OCI-LY1 (cell line): ENCODE data around the gene ITPK1.

Experiments used
- CTCF ChIP-seq: fragments of 200-600 bp; sonication (generic), shearing (Covaris generic); IDR thresholded peaks from 2 replicates; pipeline ENCODE4 v1.5.1; 2017; ENCODE audit warnings: mild to moderate bottlenecking, antibody characterized with exemption, low read length, moderate library complexity, mixed read lengths
- EZH2 ChIP-seq: fragments of 200-600 bp; sonication (generic), shearing (Covaris generic); IDR thresholded peaks from 2 replicates; pipeline ENCODE4 v1.8.0; 2017; ENCODE audit warnings: borderline replicate concordance, mixed run types, mild to moderate bottlenecking, antibody characterized with exemption, low read length, moderate library complexity, mixed read lengths

- TF ChIP-seq CTCF: no peak
- TF ChIP-seq EZH2: no peak
Measured at GRCh38 chr14:92933481-92933880, 182.2 kb downstream of the ITPK1 start.
